Loucy (cell line): ENCODE data around the gene DDX31.

Experiments
- CTCF ChIP-seq: fragments of 200-600 bp; sonication (generic); conservative IDR thresholded peaks from 2 replicates; pipeline ENCODE4 v1.5.1; 2014; ENCODE audit warnings: mild to moderate bottlenecking, antibody characterized with exemption, low read length
- EZH2phosphoT487 ChIP-seq: fragments of 200-600 bp; IDR thresholded peaks from 2 replicates; pipeline ENCODE4 v1.6.1; 2018; ENCODE audit warnings: antibody characterized with exemption, mild to moderate bottlenecking, moderate library complexity, borderline replicate concordance

- TF ChIP-seq CTCF (no peak), EZH2phosphoT487 (no peak)
Observed at GRCh38 chr9:132647355-132647754, 22.4 kb downstream of the DDX31 start.
